ENCODE data around the gene KCNJ11. TPM values are rescaled to one million over a fixed set of nuclear protein-coding genes. Genes with fewer than 3 reads are reported as not detected.
A peak's percentile ranks its signal among the peaks of the same experiment; 100 is the strongest.

The KCNJ11 gene
- total and polyA plus RNA-seq, 2 donors, result 0.34 to 1.4 TPM

- H3K27ac ChIP-seq (ENCODE audit: low read depth), result no peak overlapping the region
- H3K4me3 ChIP-seq (ENCODE audit: low read depth, low read length), result peak overlapping the region; percentile 76
- no peak for DNase-seq (ENCODE audit: extremely low spot score)
- no peaks in the 10 kb centered on the region for H3K36me3 ChIP-seq (ENCODE audit: insufficient read depth)
- no peaks in the 10 kb centered on the region for H3K4me1 ChIP-seq (ENCODE audit: insufficient read depth)
- WGBS, result 25% methylated on average over 12 of the region's 12 CpGs
Measured at GRCh38 chr11:17351172-17351509, 37.3 kb downstream of the KCNJ11 start.

DNA sequence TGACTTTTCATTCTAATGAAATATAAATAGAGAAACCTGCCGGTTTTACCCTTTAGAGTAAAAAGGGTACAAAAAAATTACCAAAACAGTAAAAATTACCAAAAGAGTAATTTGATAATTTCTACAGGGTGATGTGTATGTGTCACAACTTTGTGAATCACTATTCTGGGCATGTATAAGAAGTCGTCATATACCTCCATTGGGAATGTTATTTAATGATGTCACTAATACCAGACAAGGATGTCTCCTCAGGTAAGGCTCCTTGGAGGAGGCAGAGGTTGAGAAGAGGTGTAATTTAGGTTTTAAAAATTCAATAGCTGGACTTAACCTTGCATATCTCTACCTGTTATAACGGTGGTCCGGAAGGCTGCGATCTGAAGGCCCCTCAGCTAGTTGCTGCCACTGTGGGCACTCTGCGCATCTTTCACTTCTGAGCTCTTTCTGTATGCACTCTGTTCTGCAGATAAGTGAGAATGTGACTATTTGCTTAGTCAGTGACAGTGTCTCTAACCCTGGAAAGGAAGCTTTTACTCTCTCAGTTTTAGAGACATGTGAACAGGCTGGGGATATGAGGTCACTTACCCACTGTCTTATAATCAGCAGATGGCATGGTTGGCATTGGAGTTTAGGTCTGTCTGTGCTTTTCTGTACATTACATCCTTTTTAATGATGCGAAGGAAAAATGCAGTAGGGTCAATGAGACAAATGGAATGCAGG, 37.8 kb downstream of the KCNJ11 start:
- Histone ChIP-seq H3K27ac (ENCODE audit: low read depth) (no peak overlapping the region), H3K4me1 (ENCODE audit: insufficient read depth) (no peaks in the 10 kb centered on the region), H3K36me3 (ENCODE audit: insufficient read depth) (no peaks in the 10 kb centered on the region), H3K4me3 (ENCODE audit: low read depth, low read length) (no peak overlapping the region)
- WGBS, result 94% methylated on average over 7 of the region's 7 CpGs
- no peak for DNase-seq (ENCODE audit: extremely low spot score)

DNA sequence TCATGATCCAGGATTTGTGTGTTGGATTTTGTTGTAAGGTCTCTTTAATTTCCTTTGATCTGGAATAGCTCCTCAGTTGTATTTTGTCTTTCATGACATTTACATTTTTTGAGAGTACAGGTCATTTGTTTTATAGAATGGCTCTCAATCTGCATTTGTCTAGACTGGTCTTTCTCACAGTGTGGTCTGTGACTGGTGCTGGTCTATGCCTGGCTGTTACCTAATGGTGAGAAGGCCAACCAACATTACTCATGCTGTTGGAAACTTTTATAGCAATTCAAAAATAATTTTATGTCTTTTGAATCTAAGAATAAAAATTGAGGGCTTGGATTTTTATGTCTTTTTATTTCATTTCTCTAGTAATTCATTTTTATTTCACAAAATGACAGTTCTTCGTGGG, 40.8 kb downstream of the KCNJ11 start:
- no peak overlapping the region for H3K27ac ChIP-seq (ENCODE audit: low read depth)
- H3K4me3 ChIP-seq (ENCODE audit: low read depth, low read length), result no peak overlapping the region
- H3K36me3 ChIP-seq (ENCODE audit: insufficient read depth), result no peaks in the 10 kb centered on the region
- no peak for DNase-seq (ENCODE audit: extremely low spot score)
- 77% methylated on average over 1 of the region's 1 CpG for WGBS
- H3K4me1 ChIP-seq (ENCODE audit: insufficient read depth), result no peaks in the 10 kb centered on the region

- no peak for DNase-seq (ENCODE audit: extremely low spot score)
- no peak overlapping the region for H3K27ac ChIP-seq (ENCODE audit: low read depth)
- H3K36me3 ChIP-seq (ENCODE audit: insufficient read depth), result no peaks in the 10 kb centered on the region
- H3K4me1 ChIP-seq (ENCODE audit: insufficient read depth), result no peaks in the 10 kb centered on the region
- H3K4me3 ChIP-seq (ENCODE audit: low read depth, low read length), result no peak overlapping the region
- WGBS, result 95% methylated on average over 1 of the region's 1 CpG
Measured at GRCh38 chr11:17343907-17344306, 44.6 kb downstream of the KCNJ11 start.

- no peak for DNase-seq (ENCODE audit: extremely low spot score)
- 100% methylated on average over 2 of the region's 2 CpGs for WGBS
- no peak overlapping the region for H3K27ac ChIP-seq (ENCODE audit: low read depth)
- no peak overlapping the region for H3K4me3 ChIP-seq (ENCODE audit: low read depth, low read length)
- no peaks in the 10 kb centered on the region for H3K4me1 ChIP-seq (ENCODE audit: insufficient read depth)
- H3K36me3 ChIP-seq (ENCODE audit: insufficient read depth), result no peaks in the 10 kb centered on the region
Measured at GRCh38 chr11:17343257-17343656, 45.2 kb downstream of the KCNJ11 start.

Other genes starting within 250 kb of the KCNJ11 start
- 92.3 TPM for gene PIK3C2A, start 180.7 kb downstream of the KCNJ11 start, total RNA-seq
- 19.9 TPM for gene PIK3C2A, start 180.7 kb downstream of the KCNJ11 start, polyA plus RNA-seq
- gene NUCB2, start 111.9 kb downstream of the KCNJ11 start, total RNA-seq, result 174 TPM
- 54.8 TPM for gene NUCB2, start 111.9 kb downstream of the KCNJ11 start, polyA plus RNA-seq
- 1.6 TPM for gene NCR3LG1, start 36.9 kb downstream of the KCNJ11 start, total RNA-seq
- gene NCR3LG1, start 36.9 kb downstream of the KCNJ11 start, polyA plus RNA-seq, result 0.76 TPM
- gene ABCC8, start 88.2 kb upstream of the KCNJ11 start, total RNA-seq, result 8.7 TPM
- gene ABCC8, start 88.2 kb upstream of the KCNJ11 start, polyA plus RNA-seq, result 0.39 TPM
- gene USH1C, start 155.8 kb upstream of the KCNJ11 start, total RNA-seq, result 0.74 TPM
- gene USH1C, start 155.8 kb upstream of the KCNJ11 start, polyA plus RNA-seq, result 0.10 TPM
- gene OTOG, start 158.6 kb upstream of the KCNJ11 start, total RNA-seq, result 0.05 TPM
- gene OTOG, start 158.6 kb upstream of the KCNJ11 start, polyA plus RNA-seq, result not detected